Ecto neural progenitor cell (in vitro differentiated cells): Measurements from ENCODE around the gene JPH4.

Experiments
- DNase-seq: peaks from one replicate; pipeline ENCODE4 v3.0.0-alpha.2; 2018; ENCODE audit warnings: low spot score

JPH4 gene

GRCh38 chr14:23524954-23525353 lies 53.6 kb downstream of the JPH4 start:
- no peak for DNase-seq

GRCh38 chr14:23523229-23524016 lies 55.2 kb downstream of the JPH4 start:
- no peak for DNase-seq

GRCh38 chr14:23522643-23523198 lies 55.9 kb downstream of the JPH4 start:
- no peak for DNase-seq

GRCh38 chr14:23521785-23522640 lies 56.6 kb downstream of the JPH4 start:
- DNase-seq, result no peak

GRCh38 chr14:23520899-23521533 lies 57.6 kb downstream of the JPH4 start:
- no peak for DNase-seq

- no peak for DNase-seq
These were observed 59.9 kb downstream of the JPH4 start for GRCh38 chr14:23518709-23519108.
